DMS 273 (cell line): ENCODE measurements around the gene DYNLT4.
A peak's percentile ranks its signal among the peaks of the same experiment; 100 is the strongest.
"Not testable (repeated sequence)": the region's sequence is repeated elsewhere in the genome, so short reads cannot be mapped to it uniquely, and the experiment has no call there.

ENCODE experiments used
- DNase-seq: peaks from one replicate; lab custom pipeline; 2025; ENCODE audit not compliant: unreplicated experiment; lab: John Stamatoyannopoulos, UW

DYNLT4 gene

GRCh38 chr1:44806704-44807363 is at the start of gene DYNLT4:
Gene DYNLT4 (minus strand): TSS chr1:44807351. CDS start chr1:44806668, 683 bp downstream.
- no peak for DNase-seq

DNA sequence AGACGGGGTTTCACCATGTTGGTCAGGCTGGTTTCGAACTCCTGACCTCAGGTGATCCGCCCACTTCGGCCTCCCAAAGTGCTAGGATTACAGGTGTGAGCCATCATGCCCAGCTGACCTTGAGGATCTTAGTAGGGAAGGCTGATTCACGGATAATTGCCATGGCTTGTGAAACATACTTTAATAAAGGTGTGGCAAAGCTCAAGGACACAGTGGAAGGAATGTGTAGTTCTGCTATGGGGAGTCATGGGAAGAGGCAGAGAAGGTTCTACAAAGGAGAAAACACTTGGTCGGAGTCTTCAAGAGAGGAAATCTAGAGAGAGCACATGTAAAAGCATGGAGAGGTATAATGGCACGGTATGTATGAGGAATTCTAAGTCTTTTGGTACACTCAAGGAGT is 48.6 kb upstream of the DYNLT4 start:
- DNase-seq: no peak

DNA sequence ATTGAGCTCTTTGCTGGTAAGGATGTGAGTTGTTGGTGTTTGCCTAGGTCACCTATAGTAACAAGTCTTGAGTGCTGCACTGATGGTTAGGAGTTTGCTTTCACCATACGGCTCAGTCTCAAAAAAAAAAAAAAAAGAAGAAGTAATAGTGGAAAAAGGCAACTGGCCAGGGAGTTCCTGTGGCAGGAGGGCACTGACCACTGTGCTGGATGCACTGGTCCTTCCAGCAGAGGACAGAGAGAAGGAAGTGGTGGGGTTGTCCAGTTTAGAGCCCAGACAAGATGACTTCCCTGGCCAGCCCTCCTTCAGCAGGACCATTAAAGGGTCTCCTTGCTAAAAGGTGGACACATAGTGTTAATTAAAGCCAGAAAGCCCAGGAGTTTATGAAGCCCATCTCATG is 47.8 kb upstream of the DYNLT4 start:
- DNase-seq: no peak

GRCh38 chr1:44853201-44853600 is 46.0 kb upstream of the DYNLT4 start:
- no peak for DNase-seq

DNA sequence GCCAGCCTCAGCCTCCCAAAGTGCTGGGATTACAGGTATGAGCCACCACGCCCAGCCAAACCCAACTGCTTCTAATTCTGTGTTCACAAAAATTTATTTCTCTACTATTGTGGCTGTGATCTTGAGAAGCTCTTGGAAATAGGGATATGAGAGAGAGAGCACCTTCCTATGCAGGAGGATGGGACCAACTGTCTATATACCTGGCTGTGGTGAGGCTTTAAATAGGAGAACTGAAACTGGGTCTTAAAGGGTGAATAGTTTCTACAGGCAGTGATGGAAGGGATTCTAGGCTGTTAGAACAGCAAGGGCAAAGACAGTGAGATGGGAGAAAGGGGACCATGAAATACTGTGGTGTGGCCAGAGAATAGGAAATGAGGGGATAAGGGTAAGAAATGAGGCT is 44.2 kb upstream of the DYNLT4 start:
- DNase-seq: no peak

GRCh38 chr1:44849575-44850132 is 42.5 kb upstream of the DYNLT4 start:
- DNase-seq: no peak

DNA sequence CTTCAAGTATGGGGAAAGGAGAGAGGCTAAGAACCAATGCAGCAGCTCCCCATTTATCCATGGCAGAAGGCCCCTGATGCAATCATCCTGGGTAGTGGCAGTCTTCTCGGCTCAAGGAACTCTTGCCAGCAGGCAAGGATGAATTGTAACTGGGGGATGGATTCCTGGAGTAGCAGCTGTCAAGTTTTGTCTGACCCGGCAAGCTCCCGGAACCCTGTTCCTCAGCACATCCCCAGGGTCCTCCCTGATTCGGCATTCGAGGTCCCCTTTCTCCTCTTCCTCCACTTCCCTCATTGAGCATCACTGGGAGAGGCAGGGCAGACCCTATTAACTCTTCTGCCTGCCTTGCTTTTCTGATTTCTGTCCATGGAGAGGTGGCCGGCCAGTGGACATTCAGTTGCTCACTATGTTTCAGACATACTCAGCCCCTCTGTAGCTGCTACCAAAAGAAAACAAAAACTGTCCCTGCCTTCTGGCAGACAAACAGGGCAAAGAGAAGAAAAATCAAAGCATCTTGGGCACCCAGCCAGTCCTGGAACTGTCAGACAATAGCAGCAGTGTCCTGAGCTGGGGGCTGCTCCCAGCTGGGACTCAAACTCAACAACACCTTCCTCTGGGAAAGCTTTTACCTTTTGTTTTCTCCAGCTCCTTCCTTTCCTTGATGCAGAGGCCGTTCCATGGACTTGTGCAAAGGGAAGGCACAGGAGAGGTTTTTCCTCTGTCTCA is 41.5 kb upstream of the DYNLT4 start:
- peak; percentile 48 for DNase-seq

DNA sequence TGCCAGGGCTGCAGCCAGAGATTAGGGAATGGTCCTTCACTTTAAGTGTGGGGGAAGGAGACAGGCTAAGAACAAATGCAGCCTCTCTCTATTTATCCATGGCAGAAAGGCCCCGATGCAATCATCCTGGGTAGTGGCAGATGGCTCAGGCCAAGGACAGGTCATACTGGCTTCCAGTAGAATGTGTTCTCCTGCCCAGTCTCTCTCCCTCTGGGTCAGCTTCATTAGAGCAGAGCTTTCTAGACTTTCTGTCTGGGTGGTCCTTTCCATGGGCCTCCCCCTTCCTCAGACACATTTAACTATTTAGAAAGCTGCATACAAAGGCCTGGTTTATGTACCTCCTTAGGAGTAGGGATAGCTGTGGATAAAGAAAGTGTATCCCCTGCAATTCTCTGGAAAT is 40.7 kb upstream of the DYNLT4 start:
- DNase-seq: no peak

DNA sequence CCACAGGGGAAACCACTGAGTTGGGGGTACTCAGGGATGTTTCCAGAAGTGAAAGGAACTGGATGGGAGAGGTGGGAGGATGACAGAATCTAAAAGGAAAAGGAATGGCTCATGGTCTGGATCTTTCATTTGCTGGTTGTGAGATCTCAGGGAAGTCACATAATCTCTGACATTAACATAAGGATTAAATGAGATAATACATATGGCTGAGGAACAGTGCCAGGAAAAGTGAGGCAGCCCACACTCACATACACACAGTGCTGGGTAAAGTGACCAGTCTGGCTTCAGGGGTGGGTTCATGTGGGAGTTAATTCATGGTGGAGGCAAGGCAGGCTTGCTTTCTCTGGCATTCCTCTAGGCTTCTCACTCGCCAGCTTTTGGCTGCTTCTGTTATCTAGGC is 39.8 kb upstream of the DYNLT4 start:
- no peak for DNase-seq

- peak; percentile 93 for DNase-seq
These were observed 35.9 kb upstream of the DYNLT4 start, which contains the start of gene PTCH2 for GRCh38 chr1:44842862-44843655. Gene PTCH2 (minus strand): TSS chr1:44843253. CDS start chr1:44842932, 321 bp downstream.

GRCh38 chr1:44842486-44842861 is 35.3 kb upstream of the DYNLT4 start:
- peak; percentile 51 for DNase-seq

GRCh38 chr1:44839576-44839975 is 32.4 kb upstream of the DYNLT4 start:
- DNase-seq: peak; percentile 85

- DNase-seq: not testable (repeated sequence)
These were observed 31.1 kb upstream of the DYNLT4 start for GRCh38 chr1:44838294-44838693.

DNA sequence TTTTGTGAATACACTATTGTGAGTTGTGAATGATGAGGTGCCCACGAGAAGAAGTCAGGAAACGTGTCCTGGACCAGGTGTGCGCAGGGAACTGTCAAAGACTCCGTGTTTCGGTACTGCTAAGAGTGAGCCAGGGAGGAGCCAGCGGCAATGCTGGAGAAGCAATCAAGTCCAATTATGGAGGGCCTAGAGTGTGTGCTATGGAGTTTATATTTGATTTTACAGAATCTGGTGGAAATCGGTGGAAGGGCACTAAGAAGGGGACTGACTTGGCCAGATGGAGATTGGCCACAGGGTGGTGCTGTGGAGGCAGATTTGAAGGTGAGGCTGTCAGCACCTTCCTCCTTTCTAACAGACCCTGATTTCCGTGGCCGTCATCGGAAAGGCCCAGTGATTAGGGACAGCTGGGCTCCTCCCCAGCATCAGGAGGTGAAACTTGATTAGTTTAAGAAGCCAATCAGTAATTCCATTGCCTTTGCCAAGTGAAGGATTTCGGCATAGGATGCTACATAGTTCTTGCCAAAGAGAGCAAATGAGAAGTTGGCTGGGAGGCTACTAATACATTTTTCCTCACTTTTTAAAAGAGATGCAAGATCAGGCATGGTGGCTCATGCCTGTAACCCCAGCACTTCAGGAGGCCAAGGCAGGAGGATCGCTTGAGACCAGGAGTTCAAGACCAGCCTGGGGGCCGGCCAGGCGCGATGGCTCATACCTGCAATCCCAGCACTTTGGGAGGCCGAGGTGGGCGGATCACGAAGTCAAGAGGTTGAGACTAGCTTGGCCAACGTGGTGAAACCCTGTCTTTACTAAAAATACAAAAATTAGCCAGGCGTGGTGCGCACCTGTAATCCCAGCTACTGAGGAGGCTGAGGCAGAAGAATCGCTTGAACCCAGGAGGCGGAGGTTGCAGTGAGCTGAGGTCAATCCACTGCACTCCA is 28.9 kb upstream of the DYNLT4 start:
- DNase-seq: peak; percentile 92

GRCh38 chr1:44834328-44834727 is 27.2 kb upstream of the DYNLT4 start:
- DNase-seq: no peak

- peak; percentile 29 for DNase-seq
These were observed 25.0 kb upstream of the DYNLT4 start for GRCh38 chr1:44832056-44832705.

GRCh38 chr1:44831516-44831915 is 24.4 kb upstream of the DYNLT4 start:
- no peak for DNase-seq

DNA sequence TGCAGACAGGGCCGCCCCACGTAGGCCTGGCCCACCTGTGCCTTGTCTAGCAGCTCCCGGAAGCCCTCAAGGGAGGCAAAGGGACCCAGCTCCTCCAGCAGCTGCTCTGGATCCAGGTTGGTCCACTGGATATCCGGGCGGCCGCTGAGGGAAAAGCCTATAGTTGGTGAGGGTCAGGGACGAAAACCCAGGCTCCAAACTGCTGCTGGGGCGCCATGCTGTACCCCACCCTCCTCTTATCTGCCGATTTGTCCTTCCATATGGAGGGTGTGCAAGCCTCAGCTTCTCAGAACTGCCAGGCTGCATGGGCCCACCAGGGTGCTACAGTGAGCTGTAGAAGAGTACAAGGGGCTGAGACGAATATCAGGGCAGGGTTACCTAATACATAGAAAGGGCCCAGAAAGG is 23.8 kb upstream of the DYNLT4 start:
- peak; percentile 46 for DNase-seq

- no peak for DNase-seq
These were observed 22.6 kb upstream of the DYNLT4 start for GRCh38 chr1:44829506-44830384.
